Measurements from ENCODE around the gene CARD19. TPM values are rescaled to one million over a fixed set of nuclear protein-coding genes. Genes with fewer than 3 reads are reported as not detected.

CARD19 gene
- total RNA-seq, 2 donors from 2014 or later: 16.4 to 21.9 TPM

DNA sequence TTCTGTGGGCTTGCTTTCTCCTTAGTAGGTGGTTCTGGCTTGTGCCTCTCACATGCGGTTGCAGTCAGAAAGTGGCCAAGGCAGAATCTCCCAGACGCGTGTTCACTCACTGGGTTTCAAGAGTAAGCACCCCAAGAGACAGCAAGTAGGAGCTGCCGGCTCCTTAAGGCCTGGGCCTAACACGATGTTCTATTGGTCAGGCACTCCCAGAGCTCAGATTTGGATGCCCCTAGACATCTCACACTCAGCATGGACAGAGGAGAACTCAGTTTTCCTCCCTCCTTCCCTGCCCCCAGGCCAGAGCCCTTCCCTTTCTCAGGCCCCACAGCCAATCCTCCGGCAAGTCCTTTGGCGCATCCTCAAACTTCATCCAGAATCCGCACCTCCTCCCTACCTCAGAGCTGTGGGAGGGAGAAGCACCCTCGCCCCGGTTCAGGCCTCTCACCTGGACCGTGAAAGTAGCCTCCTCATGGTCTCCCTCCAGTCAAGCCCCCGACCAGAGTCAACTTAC, 6.5 kb upstream of the CARD19 start:
- Histone ChIP-seq H3K27ac (ENCODE audit: low read depth, low read length) (no peak overlapping the region), H3K4me1 (ENCODE audit: control insufficient read depth, insufficient read depth, low read length) (no peaks in the 10 kb centered on the region), H3K27me3 (ENCODE audit: control insufficient read depth, insufficient read depth, low read length, poor library complexity, severe bottlenecking) (no peaks in the 10 kb centered on the region), H3K36me3 (ENCODE audit: control insufficient read depth, insufficient read depth, low read length) (no peaks in the 10 kb centered on the region), H3K4me3 (ENCODE audit: low read length) (no peak overlapping the region), H3K9me3 (ENCODE audit: control insufficient read depth, low read length) (peaks cover 4% of the 10 kb centered on the region), H3K9ac (ENCODE audit: extremely low read depth, low read length, poor library complexity, severe bottlenecking) (no peak overlapping the region)
- peak; percentile 45 for DNase-seq
- H3K4me1 Mint-ChIP-seq: no peaks in the 10 kb centered on the region
- H3K9me3 Mint-ChIP-seq: peaks cover 7% of the 10 kb centered on the region
- H3K36me3 Mint-ChIP-seq (ENCODE audit: low read depth): peaks cover 11% of the 10 kb centered on the region
- H3K4me3 Mint-ChIP-seq: no peak overlapping the region
- TF ChIP-seq, protein P1, sequence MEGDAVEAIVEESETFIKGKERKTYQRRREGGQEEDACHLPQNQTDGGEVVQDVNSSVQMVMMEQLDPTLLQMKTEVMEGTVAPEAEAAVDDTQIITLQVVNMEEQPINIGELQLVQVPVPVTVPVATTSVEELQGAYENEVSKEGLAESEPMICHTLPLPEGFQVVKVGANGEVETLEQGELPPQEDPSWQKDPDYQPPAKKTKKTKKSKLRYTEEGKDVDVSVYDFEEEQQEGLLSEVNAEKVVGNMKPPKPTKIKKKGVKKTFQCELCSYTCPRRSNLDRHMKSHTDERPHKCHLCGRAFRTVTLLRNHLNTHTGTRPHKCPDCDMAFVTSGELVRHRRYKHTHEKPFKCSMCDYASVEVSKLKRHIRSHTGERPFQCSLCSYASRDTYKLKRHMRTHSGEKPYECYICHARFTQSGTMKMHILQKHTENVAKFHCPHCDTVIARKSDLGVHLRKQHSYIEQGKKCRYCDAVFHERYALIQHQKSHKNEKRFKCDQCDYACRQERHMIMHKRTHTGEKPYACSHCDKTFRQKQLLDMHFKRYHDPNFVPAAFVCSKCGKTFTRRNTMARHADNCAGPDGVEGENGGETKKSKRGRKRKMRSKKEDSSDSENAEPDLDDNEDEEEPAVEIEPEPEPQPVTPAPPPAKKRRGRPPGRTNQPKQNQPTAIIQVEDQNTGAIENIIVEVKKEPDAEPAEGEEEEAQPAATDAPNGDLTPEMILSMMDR (conservative IDR thresholded peaks at IDR 0.05): no peak
- no peak overlapping the region for H3K27ac Mint-ChIP-seq
- WGBS, 2 experiments (ENCODE audit: insufficient coverage in 1 of 2, insufficient read length in 1 of 2): 91 to 93% methylated on average over 7 to 12 of the region's 12 CpGs
- H3K27me3 Mint-ChIP-seq (ENCODE audit: insufficient read depth): no peaks in the 10 kb centered on the region

DNA sequence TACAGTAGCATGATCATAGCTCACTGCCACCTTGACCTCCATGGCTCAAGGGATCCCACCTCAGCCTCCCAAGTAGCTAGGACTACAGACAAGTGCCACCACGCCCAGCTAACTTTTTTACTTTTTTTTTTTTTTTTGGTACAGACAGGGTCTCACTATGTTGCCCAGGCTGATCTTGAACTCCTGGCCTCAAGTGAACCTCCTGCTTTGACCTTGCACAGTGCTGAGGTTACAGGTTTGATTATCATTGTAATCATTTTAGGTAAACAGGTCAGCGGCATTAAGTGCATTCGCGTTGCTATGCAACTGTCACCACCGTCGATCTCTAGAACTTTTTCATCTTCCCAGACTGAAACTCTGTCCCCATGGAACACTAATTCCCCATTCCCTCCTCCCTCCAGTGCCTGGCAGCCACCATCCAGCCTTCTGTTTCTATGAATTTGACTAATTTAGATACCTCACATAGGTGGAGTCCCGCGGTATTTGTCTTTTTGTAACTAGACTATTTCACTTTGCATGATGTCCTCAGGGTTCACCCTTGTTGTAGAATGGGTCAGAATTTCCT, 5.8 kb upstream of the CARD19 start:
- Histone ChIP-seq H3K4me1 (ENCODE audit: control insufficient read depth, insufficient read depth, low read length) (no peaks in the 10 kb centered on the region), H3K27me3 (ENCODE audit: control insufficient read depth, insufficient read depth, low read length, poor library complexity, severe bottlenecking) (no peaks in the 10 kb centered on the region), H3K9ac (ENCODE audit: extremely low read depth, low read length, poor library complexity, severe bottlenecking) (no peak overlapping the region), H3K27ac (ENCODE audit: low read depth, low read length) (no peak overlapping the region), H3K9me3 (ENCODE audit: control insufficient read depth, low read length) (peaks cover 4% of the 10 kb centered on the region), H3K4me3 (ENCODE audit: low read length) (no peak overlapping the region), H3K36me3 (ENCODE audit: control insufficient read depth, insufficient read depth, low read length) (no peaks in the 10 kb centered on the region)
- DNase-seq: peak; percentile 20
- peaks cover 11% of the 10 kb centered on the region for H3K36me3 Mint-ChIP-seq (ENCODE audit: low read depth)
- H3K4me3 Mint-ChIP-seq: no peak overlapping the region
- 81 to 93% methylated on average over 5 to 8 of the region's 8 CpGs for WGBS, 2 experiments (ENCODE audit: insufficient coverage in 1 of 2, insufficient read length in 1 of 2)
- TF ChIP-seq, protein P1 (conservative IDR thresholded peaks at IDR 0.05): no peak
- H3K27me3 Mint-ChIP-seq (ENCODE audit: insufficient read depth): no peaks in the 10 kb centered on the region
- no peak overlapping the region for H3K27ac Mint-ChIP-seq
- H3K4me1 Mint-ChIP-seq: no peaks in the 10 kb centered on the region
- peaks cover 7% of the 10 kb centered on the region for H3K9me3 Mint-ChIP-seq

DNA sequence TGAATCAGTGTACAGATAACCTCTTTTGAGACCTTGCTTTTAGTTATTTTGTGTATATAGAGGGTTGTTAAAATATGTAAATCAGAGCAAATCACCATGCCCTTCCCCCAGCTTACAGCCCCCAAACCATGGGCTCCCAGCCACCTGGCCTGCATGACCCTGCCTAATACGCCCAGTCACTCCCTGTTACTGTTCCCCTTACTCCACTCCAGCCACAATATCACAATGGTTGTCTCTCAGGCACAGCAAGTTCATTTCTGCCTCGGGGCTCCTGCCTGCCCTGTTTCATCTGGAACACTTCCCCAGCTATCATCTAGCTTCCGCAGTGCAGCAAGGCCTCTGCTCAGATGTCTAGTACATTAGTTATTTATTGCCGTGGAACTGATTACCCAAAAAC, 5.0 kb upstream of the CARD19 start:
- Mint-ChIP-seq H3K27ac (no peak overlapping the region), H3K36me3 (ENCODE audit: low read depth) (peaks cover 6% of the 10 kb centered on the region), H3K9me3 (peaks cover 1% of the 10 kb centered on the region), H3K4me1 (no peaks in the 10 kb centered on the region), H3K4me3 (no peak overlapping the region), H3K27me3 (ENCODE audit: insufficient read depth) (no peaks in the 10 kb centered on the region)
- Histone ChIP-seq H3K27ac (ENCODE audit: low read depth, low read length) (no peak overlapping the region), H3K9ac (ENCODE audit: extremely low read depth, low read length, poor library complexity, severe bottlenecking) (no peak overlapping the region), H3K4me3 (ENCODE audit: low read length) (no peak overlapping the region), H3K4me1 (ENCODE audit: control insufficient read depth, insufficient read depth, low read length) (no peaks in the 10 kb centered on the region), H3K27me3 (ENCODE audit: control insufficient read depth, insufficient read depth, low read length, poor library complexity, severe bottlenecking) (no peaks in the 10 kb centered on the region), H3K9me3 (ENCODE audit: control insufficient read depth, low read length) (no peaks in the 10 kb centered on the region), H3K36me3 (ENCODE audit: control insufficient read depth, insufficient read depth, low read length) (no peaks in the 10 kb centered on the region)
- 94 to 97% methylated on average over 4 of the region's 4 CpGs for whole genome bisulfite sequencing, 2 experiments (ENCODE audit: insufficient coverage in 1 of 2, insufficient read length in 1 of 2)
- TF ChIP-seq, protein P1 (conservative IDR thresholded peaks at IDR 0.05): no peak
- DNase-seq: peak; percentile 7
